Activated naive CD4-positive, alpha-beta T cell treated with anti-CD3 and anti-CD28 coated beads, Interleukin-2, amount 50 U/mL, for 72 hours (primary cell): ENCODE measurements around the gene DYRK1B. TPM values are rescaled to one million over a fixed set of nuclear protein-coding genes. Genes with fewer than 3 reads are reported as not detected.
A peak's percentile ranks its signal among the peaks of the same experiment; 100 is the strongest.
"Not testable (repeated sequence)": the region's sequence is repeated elsewhere in the genome, so short reads cannot be mapped to it uniquely, and the experiment has no call there.

ENCODE experiments used
- ATAC-seq, 2 donors: fragments of 150-1000 bp; cut with Tn5 transposase; 2 replicates each; pipeline ENCODE4 v1.10.0; 2021; ENCODE audit warnings: mild to moderate bottlenecking in 2 of 2, moderate library complexity in 2 of 2
- DNase-seq, 2 donors: peaks; one replicate each; pipeline ENCODE4 v3.0.0; 2021 to 2022; ENCODE audit warnings: low spot score in 2 of 2
- H3K27ac Mint-ChIP-seq, 2 donors: one replicate each; pipeline ENCODE4 v1.8.0; 2022; ENCODE audit warnings: mild to moderate bottlenecking in 2 of 2, mixed read lengths in 2 of 2
- H3K36me3 Mint-ChIP-seq, 2 donors: one replicate each; pipeline ENCODE4 v1.8.0; 2022; ENCODE audit warnings: mixed read lengths in 2 of 2
- H3K9me3 Mint-ChIP-seq, 2 donors: one replicate each; pipeline ENCODE4 v1.8.0; 2022; ENCODE audit warnings: mixed read lengths in 2 of 2
- total RNA-seq, 2 donors: library from RNA; stranded (reverse); gene quantifications; one replicate each; pipeline ENCODE4 v1.2.3, GENCODE V29; 2022

The DYRK1B gene
- total RNA-seq = 10 to 100 TPM in 1 of 2 donors, 1 to 10 TPM in 1; 8.9 to 10.3 TPM

GRCh38 chr19:39833464-39834286 lies at the start of gene DYRK1B:
Gene DYRK1B (minus strand): TSS chr19:39834162. CDS start chr19:39831867, 2,295 bp downstream.
- peak within 1 kb of the TSS; percentile 87 to 92 for H3K27ac Mint-ChIP-seq

GRCh38 chr19:39882645-39883044 lies 48.7 kb upstream of the DYRK1B start:
- ATAC-seq, H3K9me3 Mint-ChIP-seq: not testable (repeated sequence)

More at GRCh38 chr19:39833464-39834286, at the start of gene DYRK1B:
- Mint-ChIP-seq H3K36me3 (peaks cover 22 to 28% of the 10 kb centered on the region in 2 donors), H3K9me3 (no peaks in the 10 kb centered on the region)
- DNase-seq = peak; percentile 93 to 94
- ATAC-seq = peak; percentile 90 to 93

GRCh38 chr19:39881495-39882110 lies 47.6 kb upstream of the DYRK1B start:
- not testable (repeated sequence) for H3K9me3 Mint-ChIP-seq, H3K27ac Mint-ChIP-seq, H3K36me3 Mint-ChIP-seq
- ATAC-seq (peak; percentile 87 to 88), DNase-seq (peak in 1 of 2 donors; percentile 53)

More at GRCh38 chr19:39882645-39883044, 48.7 kb upstream of the DYRK1B start:
- not testable (repeated sequence) for H3K36me3 Mint-ChIP-seq, H3K27ac Mint-ChIP-seq, DNase-seq

DNA sequence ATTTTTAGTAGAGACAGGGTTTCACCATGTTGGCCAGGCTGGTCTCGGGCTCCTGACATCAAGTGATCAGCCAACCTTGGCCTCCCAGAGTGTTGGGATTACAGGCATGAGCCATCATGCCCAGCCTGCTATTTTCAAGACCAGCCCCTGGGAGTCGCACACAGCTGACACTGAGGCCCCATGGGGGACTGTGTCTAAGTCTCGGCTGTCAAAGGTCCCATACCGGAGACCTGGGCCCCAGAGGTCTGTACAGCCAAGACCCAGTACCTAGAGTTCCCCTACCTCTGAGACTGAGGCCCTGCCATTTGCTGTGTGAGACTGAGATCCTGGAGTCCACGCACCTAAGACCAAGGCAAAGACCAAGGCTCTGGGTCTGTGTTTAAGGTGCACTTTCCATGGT lies 46.3 kb upstream of the DYRK1B start:
- DNase-seq, H3K27ac Mint-ChIP-seq, H3K36me3 Mint-ChIP-seq, H3K9me3 Mint-ChIP-seq, ATAC-seq: not testable (repeated sequence)

DNA sequence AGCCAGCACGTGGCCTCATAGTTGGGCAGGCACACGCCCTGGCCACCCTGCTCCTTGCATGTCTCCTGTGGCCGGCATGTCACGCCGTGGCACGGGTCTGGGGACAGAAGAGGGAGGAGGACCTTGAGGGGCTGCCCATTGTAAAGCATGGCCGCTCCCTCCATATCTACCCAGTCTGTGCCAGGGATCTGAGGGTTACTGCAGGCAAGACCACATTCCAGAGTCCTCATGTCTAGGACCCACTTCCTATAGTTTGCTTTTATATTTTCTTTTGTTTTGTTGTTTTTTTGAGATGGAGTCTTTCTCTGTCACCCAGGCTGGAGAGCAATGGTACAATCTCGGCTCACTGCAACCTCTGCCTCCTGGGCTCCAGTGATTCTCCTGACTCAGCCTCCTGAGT lies 45.8 kb upstream of the DYRK1B start:
- not testable (repeated sequence) for ATAC-seq, H3K27ac Mint-ChIP-seq, H3K9me3 Mint-ChIP-seq, H3K36me3 Mint-ChIP-seq, DNase-seq

GRCh38 chr19:39878866-39879265 lies 44.9 kb upstream of the DYRK1B start:
- ATAC-seq, H3K36me3 Mint-ChIP-seq, H3K9me3 Mint-ChIP-seq, DNase-seq: not testable (repeated sequence)
- H3K27ac Mint-ChIP-seq = peak overlapping the region in 1 of 2 donors; percentile 1

DNA sequence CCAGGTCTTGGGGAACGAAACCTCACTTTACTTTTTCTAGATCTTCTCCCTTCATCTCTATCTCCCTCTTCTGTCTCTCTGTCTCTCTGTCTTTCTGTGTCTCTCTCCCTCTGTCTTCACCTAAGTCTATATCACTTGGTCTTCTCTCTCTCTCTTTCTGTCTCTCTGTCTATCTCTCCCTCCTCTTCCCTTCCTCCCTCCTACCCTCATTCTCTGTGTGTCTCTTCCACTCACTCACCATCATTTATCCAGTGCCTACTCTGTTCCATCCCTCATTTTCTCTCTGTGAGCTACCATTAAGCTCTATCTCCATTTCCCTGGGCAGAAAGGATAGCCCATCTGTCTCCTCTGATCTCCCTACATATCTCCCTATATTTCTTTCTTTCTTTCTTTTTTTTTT lies 44.4 kb upstream of the DYRK1B start:
- no peaks in the 10 kb centered on the region for H3K9me3 Mint-ChIP-seq
- ATAC-seq (no peak), DNase-seq (no peak)
- peak overlapping the region in 1 of 2 donors; percentile 1 for H3K27ac Mint-ChIP-seq
- no peaks in the 10 kb centered on the region for H3K36me3 Mint-ChIP-seq

- not testable (repeated sequence) for ATAC-seq, DNase-seq, H3K36me3 Mint-ChIP-seq, H3K9me3 Mint-ChIP-seq
- H3K27ac Mint-ChIP-seq = peak overlapping the region in 1 of 2 donors; percentile 1
Measured at GRCh38 chr19:39877982-39878381, 44.0 kb upstream of the DYRK1B start.

DNA sequence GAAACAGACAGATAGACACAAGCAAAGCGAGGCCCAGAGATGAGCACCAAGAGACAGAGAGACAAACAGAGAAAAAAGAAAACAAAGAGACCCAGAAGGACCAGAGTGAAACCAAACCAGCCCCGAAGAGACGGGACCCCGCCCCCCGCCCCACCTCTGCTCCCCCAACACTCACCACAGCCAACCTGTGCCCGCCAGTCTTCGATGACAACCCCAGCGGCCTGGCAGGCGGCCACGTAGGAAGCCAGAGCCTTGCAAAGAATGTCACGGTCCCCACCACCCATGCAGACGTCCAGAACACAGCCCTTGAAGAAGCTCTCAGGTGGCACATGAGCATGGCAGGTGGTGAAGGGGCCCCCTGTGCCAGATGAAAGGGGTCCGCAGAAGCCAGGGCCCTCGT lies 43.5 kb upstream of the DYRK1B start:
- not testable (repeated sequence) for DNase-seq, H3K27ac Mint-ChIP-seq, H3K9me3 Mint-ChIP-seq, H3K36me3 Mint-ChIP-seq, ATAC-seq

GRCh38 chr19:39876486-39876885 lies 42.5 kb upstream of the DYRK1B start:
- H3K36me3 Mint-ChIP-seq, ATAC-seq, DNase-seq, H3K9me3 Mint-ChIP-seq, H3K27ac Mint-ChIP-seq: not testable (repeated sequence)

DNA sequence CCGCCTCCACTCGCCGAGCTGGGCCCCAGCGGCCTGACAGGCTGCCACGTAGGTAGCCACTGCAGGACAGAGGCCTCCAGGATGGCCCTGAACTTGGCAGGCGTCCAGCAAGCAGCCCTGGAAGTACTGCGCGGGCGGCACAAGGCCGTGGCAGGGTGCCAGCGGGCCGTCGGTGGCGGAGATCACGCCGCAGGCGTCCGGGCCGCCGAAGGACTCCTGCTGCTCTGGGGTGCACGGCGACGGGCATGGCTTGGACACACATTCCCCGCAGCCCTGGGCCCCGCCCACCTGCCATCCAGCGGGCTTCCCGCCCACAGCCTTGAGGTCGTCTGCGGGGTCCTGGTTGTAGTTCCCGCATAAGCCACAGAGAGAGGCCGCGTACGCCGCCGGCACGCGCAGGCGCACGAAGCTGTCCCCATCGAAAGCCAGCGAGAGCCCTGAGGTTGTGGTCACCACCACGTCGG lies 41.5 kb upstream of the DYRK1B start:
- not testable (repeated sequence) for DNase-seq, H3K27ac Mint-ChIP-seq, H3K9me3 Mint-ChIP-seq, H3K36me3 Mint-ChIP-seq, ATAC-seq

- Mint-ChIP-seq H3K36me3 (no peaks in the 10 kb centered on the region), H3K27ac (no peak overlapping the region), H3K9me3 (no peaks in the 10 kb centered on the region)
- ATAC-seq (no peak), DNase-seq (no peak)
Measured at GRCh38 chr19:39874404-39874803, 40.4 kb upstream of the DYRK1B start.

DNA sequence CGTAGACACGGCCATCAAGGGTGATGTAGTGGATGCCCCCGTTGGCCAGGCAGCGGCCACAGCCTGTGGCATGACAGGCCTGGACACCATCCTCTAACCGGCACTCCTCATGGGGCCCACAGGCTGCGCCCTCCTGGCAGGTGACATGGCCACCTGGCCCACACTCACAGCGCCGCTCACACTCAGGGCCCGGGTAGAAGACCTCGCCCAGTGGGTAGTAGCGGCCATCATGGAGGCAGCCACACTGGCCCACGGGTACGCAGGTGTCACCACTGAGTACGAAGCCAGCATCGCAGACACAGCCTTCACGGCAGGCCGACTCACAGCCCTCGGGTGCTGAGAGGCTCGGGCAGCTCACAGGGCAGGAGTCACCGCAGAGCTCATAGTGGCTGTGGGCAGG lies 39.4 kb upstream of the DYRK1B start:
- H3K9me3 Mint-ChIP-seq = no peaks in the 10 kb centered on the region
- no peak for DNase-seq
- no peaks in the 10 kb centered on the region for H3K36me3 Mint-ChIP-seq
- no peak overlapping the region for H3K27ac Mint-ChIP-seq
- ATAC-seq = no peak

- DNase-seq (no peak), ATAC-seq (no peak)
- no peaks in the 10 kb centered on the region for H3K36me3 Mint-ChIP-seq
- H3K9me3 Mint-ChIP-seq = no peaks in the 10 kb centered on the region
- H3K27ac Mint-ChIP-seq = peak overlapping the region in 1 of 2 donors; percentile 61
Measured at GRCh38 chr19:39871886-39872866, 38.2 kb upstream of the DYRK1B start.

- ATAC-seq (no peak), DNase-seq (no peak)
- Mint-ChIP-seq H3K27ac (peak overlapping the region in 1 of 2 donors; percentile 61), H3K9me3 (no peaks in the 10 kb centered on the region), H3K36me3 (no peaks in the 10 kb centered on the region)
Measured at GRCh38 chr19:39871362-39871761, 37.4 kb upstream of the DYRK1B start.

DNA sequence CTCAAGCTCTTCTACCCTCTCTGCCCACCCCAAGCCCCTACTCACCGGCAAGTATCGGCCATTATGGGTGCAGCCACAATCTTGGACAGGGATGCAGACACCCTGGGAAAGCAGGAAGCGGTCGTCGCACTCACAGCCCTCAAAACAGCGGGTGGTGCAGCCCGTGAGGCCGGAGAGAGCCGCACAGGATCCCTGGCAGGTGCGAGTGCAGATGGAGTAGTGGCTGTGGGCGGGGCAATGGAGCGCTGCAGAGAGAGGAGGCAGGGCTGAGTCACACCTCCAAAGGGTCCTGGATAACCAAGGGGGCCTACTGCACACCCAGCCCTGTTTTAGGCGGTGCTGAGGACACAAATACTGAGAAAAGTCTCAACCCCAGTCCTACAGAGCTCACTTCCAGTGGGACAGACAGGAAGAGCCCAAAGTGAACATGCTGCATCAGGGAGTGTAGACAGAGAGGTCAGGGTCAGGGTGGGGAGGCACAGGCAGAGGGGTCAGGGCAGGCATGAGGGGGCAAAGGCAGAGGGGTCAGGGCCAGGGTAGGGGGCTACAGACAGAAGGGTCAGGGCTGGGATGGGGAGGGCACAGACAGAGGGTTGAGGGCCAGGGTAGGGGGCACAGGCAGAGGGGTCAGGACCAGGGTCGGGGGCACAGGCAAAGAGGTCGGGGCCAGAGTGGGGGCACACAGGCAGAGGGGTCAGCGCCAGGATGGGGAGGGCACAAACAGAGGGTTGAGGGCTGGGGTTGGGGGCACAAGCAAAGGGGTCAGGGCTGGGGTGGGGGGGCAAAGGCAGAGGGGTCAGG lies 36.4 kb upstream of the DYRK1B start:
- Mint-ChIP-seq H3K27ac (no peak overlapping the region), H3K36me3 (no peaks in the 10 kb centered on the region), H3K9me3 (no peaks in the 10 kb centered on the region)
- no peak for DNase-seq
- ATAC-seq = no peak
